GM21717 (cell line): ENCODE results near the gene SUPT6H.
"Not testable (repeated sequence)": the region's sequence is repeated elsewhere in the genome, so short reads cannot be mapped to it uniquely, and the experiment has no call there.

ENCODE experiments used
- ATAC-seq: cut with Tn5 transposase; IDR thresholded peaks from one replicate; pipeline ENCODE4 v1.9.1; 2021; ENCODE audit warnings: mild to moderate bottlenecking, moderate library complexity; ENCODE audit not compliant: unreplicated experiment

Gene SUPT6H

DNA sequence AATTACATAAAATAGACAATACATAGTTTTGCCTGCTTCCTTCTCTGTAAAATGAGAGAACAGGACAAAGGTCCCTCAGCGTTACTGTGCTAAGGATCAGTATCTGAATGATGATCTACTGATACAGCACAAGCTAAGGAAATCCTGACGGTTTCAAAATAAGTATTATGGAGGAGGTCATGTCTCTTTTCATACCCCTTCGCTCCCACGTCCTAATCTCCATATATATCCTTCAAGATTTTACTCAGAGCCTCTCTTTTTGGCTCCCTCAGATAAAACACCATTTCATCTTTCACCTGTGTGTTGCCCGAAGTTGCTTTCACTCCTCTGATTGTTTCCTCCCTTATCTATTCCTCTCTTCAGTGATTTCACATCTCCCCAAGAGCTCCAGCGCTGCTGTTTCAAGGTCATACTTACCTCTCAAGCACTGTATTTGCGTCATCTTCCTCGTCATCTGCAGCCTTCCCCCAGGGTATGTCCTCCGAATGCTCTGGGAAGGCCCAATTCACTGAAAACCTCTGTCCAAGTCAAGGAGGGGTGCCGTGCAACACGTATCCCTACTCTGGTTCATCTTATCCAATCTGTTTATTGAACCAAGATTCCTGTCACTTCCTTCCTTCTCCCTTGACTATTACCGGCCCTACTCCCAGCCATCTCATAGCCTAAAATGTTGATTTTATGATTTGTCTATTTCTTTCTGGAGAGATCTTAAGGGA lies 15.8 kb upstream of the SUPT6H start:
- no peak for ATAC-seq

DNA sequence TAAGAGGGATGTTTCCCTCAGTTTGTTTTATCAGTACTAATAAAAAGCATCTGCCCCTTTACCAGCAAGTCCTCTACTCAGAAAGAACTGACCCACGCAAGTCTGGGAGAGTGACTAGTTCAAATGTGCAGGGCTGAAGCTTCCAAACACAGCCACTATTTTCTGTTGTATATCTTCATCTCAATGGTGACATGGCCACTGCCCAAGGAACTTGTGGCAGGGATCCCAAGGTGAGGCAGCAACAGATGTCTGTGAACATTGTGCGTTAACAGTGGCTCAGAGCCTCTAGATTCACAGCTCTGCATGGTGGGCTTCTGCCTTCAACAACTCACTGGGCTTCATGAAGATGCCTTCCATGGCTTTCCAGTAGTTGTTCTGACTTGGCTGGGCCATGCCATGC lies 13.3 kb upstream of the SUPT6H start:
- ATAC-seq, result no peak

DNA sequence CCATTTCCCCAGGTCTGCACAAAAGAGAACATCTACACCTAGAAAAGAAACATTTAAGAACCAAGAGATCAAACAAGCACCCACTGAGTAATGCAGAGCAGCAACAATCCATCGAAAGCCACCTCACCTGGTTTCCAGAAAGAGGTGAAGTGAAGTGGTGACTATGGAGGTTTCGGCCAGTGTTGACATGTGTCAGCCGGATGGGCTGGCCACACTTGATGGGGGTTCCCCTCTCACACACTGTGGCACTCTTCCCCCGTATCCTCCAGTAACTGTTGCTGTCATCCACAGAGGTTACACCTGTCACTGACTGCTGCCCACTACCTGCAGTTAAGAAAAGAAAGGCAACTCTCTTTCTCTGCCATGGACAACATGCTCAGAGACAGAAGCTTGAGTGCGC lies 6.8 kb upstream of the SUPT6H start:
- no peak for ATAC-seq

DNA sequence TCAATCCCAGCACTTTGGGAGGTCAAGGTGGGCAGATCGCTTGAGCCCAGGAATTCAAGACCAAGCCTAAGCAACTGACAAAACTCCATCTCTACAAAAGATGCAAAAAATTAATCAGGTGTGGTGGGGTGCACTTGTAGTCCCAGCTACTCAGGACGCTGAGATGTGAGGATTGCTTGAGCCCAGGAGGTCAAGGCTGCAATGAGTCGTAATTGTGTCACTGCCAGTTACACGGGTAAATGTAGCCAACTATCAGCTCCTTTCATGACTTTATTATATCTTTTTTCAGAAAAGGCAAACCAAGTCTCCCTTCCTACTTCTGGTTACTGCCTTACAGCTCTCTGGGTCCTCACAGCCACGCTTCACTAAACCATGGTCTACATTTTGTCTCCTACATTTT lies 4.2 kb upstream of the SUPT6H start:
- ATAC-seq, result no peak

DNA sequence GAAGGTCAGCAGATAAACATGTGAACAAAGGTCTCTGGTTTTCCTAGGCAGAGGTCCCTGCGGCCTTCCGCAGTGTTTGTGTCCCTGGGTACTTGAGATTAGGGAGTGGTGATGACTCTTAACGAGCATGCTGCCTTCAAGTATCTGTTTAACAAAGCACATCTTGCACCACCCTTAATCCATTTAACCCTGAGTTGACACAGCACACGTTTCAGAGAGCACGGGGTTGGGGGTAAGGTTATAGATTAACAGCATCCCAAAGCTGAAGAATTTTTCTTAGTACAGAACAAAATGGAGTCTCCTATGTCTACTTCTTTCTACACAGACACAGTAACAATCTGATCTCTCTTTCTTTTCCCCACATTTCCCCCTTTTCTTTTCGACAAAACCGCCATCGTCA lies 3.7 kb upstream of the SUPT6H start:
- ATAC-seq, result not testable (repeated sequence)

DNA sequence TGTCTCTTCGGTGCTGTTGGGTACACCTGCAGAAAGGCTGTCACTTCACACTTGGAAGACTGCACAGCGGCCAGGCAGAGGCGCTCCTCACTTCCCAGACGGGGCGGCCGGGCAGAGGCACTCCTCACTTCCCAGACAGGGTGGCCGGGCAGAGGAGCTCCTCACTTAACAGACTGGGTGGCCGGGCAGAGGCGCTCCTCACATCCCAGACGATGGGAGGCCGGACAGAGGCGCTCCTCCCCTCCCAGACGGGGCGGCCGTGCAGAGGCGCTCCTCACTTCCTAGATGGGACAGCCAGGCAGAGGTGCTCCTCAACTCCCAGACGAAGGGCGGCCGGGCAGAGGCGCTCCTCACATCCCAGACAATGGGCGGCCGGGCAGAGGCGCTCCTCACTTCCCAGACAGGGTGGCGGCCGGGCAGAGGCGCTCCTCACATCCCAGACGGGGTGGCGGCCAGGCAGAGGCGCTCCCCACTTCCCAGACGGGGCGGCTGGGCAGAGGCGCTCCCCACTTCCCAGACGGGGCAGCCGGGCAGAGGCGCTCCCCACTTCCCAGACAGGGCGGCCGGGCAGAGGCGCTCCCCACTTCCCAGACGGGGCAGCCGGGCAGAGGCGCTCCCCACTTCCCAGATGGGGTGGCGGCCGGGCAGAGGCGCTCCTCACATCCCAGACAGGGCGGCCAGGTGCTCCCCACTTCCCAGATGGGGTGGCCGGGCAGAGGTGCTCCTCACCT lies 3.1 kb upstream of the SUPT6H start:
- not testable (repeated sequence) for ATAC-seq

DNA sequence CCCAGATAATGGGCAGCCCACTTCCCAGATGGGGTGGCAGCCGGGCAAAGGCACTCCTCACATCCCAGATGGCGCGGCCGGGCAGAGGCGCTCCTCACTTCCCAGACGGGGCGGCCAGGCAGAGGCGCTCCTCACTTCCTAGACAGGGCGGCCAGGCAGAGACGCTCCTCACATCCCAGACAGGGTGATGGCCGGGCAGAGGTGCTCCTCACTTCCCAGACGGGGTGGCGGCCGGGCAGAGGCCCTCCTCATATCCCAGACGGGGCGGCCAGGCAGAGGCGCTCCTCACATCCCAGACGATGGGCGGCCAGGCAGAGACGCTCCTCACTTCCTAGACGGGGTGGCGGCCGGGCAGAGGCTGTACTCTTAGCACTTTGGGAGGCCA lies 2.5 kb upstream of the SUPT6H start:
- not testable (repeated sequence) for ATAC-seq

DNA sequence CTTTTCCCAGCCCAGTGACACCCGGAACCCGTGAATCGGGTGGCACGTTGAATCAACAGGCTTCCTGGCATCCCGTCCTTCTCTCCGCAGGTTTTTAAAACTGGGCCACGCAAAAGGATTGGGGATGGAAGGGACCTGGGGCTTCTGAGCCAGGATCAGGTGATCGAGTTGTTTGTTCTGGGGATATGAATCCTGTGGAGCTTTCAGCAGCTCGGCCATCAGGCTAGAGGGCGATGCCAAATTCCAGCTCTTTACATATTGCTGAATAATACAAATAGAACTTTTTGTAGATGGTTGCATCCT lies 473 bp downstream of the SUPT6H start:
- peak; percentile 5 for ATAC-seq

DNA sequence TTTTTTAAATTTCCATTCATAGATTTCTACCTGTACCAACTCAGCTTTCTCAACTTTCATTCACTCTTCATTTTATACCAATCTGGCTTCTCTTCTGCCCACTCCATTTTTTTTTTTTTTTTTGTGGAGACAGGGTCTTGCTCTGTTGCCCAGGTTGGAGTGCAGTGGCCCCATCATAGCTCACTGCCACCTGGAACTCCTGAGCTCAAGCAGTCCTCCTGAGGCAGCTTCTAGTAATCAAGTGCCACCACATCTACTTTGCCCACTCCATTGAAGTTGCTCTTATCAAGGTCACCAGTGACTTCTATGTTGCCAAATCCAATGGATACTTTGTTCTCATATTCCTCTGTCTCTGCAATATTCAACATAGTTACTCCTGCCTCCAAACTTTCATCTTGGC lies 1.7 kb downstream of the SUPT6H start:
- no peak for ATAC-seq

DNA sequence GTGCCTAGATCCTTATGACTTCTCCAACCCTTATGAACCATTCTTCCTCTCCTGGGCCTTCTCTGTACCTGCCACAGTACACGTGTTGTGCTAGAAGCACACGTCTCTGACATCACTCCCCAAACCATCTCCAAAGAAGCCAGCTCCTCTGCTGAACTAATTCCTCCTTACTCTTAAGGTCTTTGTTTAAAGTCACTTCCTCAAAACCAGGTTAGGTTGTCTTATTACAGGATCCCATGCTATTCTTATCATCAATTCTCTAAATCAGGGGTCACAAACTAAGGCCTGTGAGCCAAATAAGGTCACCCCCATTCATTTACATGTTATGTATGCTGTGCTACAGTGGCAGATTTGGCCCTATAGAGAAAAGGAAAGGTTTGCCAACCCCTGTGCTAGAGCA lies 4.0 kb downstream of the SUPT6H start:
- no peak for ATAC-seq

DNA sequence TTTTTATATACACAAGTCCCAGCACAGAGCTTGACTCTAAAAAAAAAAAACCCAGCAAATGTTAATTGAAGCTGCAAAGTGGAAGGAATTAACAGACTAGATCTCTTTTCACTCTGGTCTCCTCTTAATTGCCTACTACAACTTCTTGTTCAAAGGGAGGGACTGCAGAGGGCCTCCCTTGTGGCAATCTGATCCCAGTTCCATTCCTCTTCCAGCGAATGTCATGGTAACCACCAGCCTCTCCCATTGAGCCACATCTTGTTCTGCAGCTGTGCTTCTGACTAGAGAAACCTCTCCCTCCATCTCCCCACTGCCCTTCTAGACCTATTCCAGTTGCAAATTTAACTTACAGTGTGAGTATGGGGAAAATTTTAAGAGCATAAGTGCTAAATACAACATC lies 5.9 kb downstream of the SUPT6H start:
- no peak for ATAC-seq

DNA sequence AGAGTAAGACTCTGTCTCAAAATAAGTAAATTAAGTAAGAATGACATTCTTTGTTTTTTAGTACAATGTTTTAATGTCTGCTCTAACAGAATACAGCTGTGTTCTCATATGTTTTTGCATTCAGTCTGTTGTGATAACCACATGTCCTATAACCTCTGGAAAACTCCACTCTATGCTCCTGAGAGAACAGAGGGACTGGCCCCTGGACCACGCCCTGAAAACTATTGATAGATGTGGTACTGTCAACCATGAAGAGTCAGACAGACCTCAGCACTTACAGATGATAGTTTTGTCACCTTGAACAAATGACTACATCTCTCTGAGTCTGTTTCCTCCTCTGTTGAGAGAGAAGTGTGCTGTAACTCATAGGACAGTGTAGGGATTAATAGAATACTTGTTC lies 7.9 kb downstream of the SUPT6H start:
- no peak for ATAC-seq

DNA sequence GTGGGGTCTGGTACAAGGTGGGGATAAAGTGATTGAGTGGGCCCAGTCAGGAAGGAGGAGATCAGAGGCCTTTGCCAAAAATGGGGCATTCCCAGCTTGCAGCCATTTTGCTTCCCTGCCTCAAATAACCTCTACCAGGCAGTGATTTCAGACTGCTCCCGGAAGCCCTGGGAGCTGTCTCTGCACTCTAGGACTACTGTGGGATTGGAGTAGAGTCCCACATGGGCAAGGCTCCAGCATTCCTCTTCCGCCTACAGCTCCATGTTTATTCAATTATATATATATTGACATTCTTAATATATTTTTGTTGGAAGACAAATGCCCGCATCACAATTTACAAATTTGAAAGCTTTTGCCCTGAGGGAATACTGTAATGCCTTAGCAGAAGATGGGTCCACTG lies 13.5 kb downstream of the SUPT6H start:
- no peak for ATAC-seq

DNA sequence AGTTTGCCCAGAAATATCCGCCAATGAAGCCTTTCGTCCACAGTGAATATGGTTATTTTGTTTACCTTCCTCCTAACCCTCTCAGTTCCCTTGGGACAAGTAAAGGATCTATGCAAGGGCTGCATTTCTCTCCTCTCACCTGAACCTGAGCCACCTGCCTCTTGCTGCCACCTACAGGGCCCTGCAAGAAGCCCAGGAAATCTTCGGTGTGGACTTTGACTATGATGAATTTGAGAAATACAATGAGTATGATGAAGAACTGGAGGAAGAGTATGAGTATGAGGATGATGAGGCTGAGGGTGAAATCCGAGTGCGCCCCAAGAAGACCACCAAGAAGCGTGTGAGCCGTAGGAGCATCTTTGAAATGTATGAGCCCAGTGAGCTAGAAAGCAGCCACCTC lies 14.0 kb downstream of the SUPT6H start:
- ATAC-seq, result no peak

DNA sequence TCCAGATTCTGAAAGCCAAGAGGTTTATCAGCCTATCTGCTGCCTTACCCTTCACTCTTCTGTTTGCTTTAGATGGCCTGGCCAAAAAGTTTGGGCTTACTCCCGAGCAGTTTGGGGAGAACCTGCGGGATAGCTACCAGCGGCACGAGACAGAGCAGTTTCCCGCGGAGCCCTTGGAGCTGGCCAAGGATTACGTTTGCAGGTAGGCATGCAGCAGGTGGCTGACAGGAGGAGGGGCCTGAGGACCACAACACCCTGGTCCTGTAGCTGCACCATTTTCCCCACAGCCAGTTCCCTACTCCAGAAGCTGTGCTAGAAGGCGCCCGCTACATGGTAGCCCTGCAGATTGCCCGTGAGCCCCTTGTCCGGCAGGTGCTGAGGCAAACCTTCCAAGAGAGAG lies 20.6 kb downstream of the SUPT6H start:
- ATAC-seq, result no peak

DNA sequence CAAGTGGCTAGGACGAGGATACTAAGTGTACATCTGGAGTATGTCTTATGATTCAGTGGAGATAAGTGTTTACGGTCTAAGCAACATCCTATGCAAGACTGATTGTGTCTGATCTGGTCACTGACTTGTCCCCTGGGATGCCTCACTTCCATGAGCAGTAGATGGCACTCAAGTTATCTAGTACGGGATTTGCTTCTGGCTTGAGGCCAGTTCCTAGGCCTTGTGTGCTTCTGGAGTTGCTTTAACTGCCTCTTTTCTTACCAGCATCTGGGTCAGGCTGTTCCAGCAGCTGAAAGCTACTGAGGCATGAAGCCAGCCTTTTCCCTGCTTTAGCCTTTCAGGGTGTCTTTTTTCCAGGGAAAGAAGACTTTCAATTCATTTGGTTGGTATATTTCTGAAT lies 23.0 kb downstream of the SUPT6H start:
- ATAC-seq, result no peak

DNA sequence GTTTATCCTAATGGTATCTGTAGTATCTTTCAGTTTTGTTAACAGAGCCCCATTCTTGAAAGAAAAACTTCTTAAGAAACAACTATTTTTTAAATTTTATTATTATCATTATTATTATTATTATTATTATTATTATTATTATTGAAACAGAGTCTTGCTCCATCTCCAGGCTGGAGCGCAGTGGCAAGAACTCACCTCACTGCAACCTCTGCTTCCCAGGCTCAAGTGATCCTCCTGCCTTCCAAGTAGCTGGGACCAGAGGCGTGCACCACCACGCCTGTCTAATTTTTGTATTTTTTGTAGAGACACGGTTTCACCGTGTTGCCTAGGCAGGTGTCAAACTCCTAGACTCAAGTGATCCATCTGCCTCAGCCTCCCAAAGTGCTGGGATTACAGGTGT lies 23.4 kb downstream of the SUPT6H start:
- ATAC-seq, result no peak

DNA sequence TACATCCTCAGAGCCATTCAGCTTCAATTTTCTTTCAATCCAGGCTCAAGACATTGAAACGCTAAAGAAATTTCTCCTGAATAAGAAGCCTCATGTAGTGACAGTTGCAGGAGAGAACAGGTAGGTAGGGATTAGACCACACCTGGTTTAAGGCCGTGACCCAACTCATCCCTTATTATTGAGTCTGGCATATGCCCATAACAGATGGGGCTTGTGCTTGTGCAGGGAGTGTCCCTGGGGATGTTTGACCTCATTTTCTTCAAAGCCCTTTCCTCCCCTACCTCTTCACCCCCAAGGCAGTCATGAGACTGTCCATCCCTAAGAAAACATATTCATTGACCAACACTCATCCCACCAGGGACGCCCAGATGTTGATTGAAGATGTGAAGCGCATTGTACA lies 24.3 kb downstream of the SUPT6H start:
- no peak for ATAC-seq

DNA sequence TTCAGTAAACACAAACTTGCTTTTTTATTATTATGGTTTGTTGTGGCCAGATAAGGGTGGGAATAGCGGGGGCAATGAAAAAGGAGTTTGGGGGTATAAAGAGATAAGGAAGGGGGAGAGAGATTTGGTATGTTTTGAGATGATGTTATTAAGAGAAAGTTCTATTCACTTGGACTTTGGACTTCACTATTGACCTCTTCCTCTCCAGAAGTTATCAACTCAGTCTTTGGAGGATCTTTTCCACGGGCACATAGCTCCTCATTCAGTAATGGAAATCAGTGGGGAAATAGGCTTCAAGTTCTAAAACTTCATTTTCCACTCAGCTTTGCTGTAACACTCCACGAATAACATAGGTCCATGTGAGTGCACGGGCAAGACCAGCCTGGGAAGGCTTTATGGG lies 26.5 kb downstream of the SUPT6H start:
- no peak for ATAC-seq

DNA sequence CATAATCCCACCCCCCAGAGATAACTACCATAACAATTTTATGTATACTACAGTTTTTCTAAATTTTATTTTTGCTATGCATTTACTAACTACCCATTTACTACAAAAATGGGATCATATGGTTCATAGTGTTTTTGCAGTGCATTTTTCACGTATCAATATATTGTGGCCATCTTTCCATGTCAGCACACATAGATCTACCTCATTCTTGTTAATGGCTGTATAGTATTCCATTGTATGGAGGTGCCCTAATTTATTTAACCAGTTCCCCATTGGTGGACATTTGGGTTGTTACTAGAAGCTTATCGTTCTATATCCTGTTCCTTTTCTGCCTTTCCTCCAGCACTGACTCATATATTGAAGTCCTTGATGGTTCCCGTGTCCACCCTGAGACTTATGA lies 27.0 kb downstream of the SUPT6H start:
- no peak for ATAC-seq

DNA sequence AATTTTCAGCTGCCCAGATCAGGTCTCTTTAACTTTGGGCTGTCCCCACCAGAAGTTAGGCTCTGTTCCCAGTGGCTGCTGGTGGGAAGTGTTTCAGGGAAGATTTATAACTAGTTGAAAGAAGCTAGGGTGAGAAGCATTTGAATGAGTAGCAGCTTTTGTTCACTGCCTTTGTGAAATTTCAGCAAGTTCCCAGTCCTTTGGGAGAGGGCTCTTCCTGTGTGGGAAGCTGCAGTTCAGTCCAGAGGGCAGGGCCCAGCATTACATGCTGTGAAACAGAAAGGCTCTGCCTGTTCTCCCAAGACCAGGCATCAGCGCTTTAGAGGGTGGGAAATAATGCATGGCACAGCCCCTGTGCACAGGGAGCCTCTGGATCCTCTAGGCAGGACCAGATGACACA lies 31.9 kb downstream of the SUPT6H start:
- no peak for ATAC-seq

DNA sequence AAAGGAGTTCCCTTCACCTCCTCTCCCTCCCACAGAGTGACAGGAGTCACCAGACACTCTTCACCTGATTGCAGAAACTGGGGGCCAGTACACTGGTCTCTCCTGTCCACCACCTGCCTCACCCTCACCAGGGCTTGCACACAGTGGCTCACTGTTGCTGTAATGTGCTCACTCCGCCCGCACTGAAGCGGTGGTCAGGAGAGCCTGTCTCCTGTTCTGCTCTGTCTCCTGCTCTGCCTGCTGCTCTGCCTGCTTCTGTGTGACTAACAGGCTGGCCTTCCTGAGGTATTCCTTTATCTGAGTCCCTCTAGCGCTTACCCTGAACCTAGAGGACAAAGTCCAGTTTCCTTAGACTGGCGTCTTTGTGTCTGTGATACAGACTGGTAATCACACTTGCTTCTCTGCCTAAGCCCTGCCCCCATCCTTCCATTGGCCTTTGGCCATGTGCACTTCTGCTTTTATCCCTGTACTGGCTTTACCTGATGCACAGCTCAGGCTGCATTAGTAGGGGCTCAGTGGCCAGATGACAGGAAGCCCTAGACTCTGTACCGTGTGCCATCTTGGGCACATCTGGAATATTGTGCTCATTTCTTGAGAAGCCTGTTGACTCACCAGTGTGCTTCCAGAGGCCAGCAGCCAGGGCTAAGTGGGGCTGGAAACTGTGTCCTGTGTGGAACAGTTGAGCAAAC lies 36.4 kb downstream of the SUPT6H start:
- ATAC-seq, result no peak
